HG03460 (cell line): ENCODE measurements around the gene RSF1.

Experiments used
- ATAC-seq: cut with Tn5 transposase; IDR thresholded peaks from one replicate; pipeline ENCODE4 v1.9.1; 2021; ENCODE audit not compliant: unreplicated experiment

The RSF1 gene

GRCh38 chr11:77814848-77815247, 5.7 kb downstream of the RSF1 start:
- ATAC-seq: no peak

- ATAC-seq: no peak
These were observed 7.3 kb downstream of the RSF1 start for GRCh38 chr11:77813256-77813655.

- no peak for ATAC-seq
These were observed 13.5 kb downstream of the RSF1 start for GRCh38 chr11:77806993-77807392.

- ATAC-seq: no peak
These were observed 14.1 kb downstream of the RSF1 start for GRCh38 chr11:77806415-77806814.

- ATAC-seq: no peak
These were observed 19.0 kb downstream of the RSF1 start for GRCh38 chr11:77801477-77801876.

- no peak for ATAC-seq
These were observed 20.1 kb downstream of the RSF1 start for GRCh38 chr11:77800449-77800848.

- ATAC-seq: no peak
These were observed 21.2 kb downstream of the RSF1 start for GRCh38 chr11:77799338-77799737.

- no peak for ATAC-seq
These were observed 26.6 kb downstream of the RSF1 start for GRCh38 chr11:77793972-77794371.

GRCh38 chr11:77791301-77791700, 29.2 kb downstream of the RSF1 start:
- no peak for ATAC-seq

- ATAC-seq: no peak
These were observed 30.6 kb downstream of the RSF1 start for GRCh38 chr11:77789731-77790476.

- no peak for ATAC-seq
These were observed 31.3 kb downstream of the RSF1 start for GRCh38 chr11:77789061-77789730.

GRCh38 chr11:77784572-77784971, 36.0 kb downstream of the RSF1 start:
- no peak for ATAC-seq

GRCh38 chr11:77783025-77783424, 37.5 kb downstream of the RSF1 start:
- no peak for ATAC-seq

GRCh38 chr11:77779935-77780334, 40.6 kb downstream of the RSF1 start:
- ATAC-seq: no peak

- no peak for ATAC-seq
These were observed 42.0 kb downstream of the RSF1 start for GRCh38 chr11:77778549-77778948.

- ATAC-seq: no peak
These were observed 42.4 kb downstream of the RSF1 start for GRCh38 chr11:77778118-77778517.

- no peak for ATAC-seq
These were observed 44.1 kb downstream of the RSF1 start for GRCh38 chr11:77776455-77776854.

- no peak for ATAC-seq
These were observed 44.6 kb downstream of the RSF1 start for GRCh38 chr11:77775936-77776335.

GRCh38 chr11:77771135-77771534, 49.4 kb downstream of the RSF1 start:
- no peak for ATAC-seq

GRCh38 chr11:77770629-77771028, 49.9 kb downstream of the RSF1 start:
- no peak for ATAC-seq

GRCh38 chr11:77762426-77762825, 58.1 kb downstream of the RSF1 start:
- ATAC-seq: no peak

GRCh38 chr11:77761491-77761890, 59.0 kb downstream of the RSF1 start:
- no peak for ATAC-seq

GRCh38 chr11:77758331-77758730, 62.2 kb downstream of the RSF1 start:
- ATAC-seq: no peak
